CD4-positive, alpha-beta memory T cell (primary cell): ENCODE data around the gene FBXL14. TPM values are rescaled to one million over a fixed set of nuclear protein-coding genes. Genes with fewer than 3 reads are reported as not detected.

Source experiments
- CTCF ChIA-PET: fragments of 350-600 bp; sonication (Branson Sonifier 250); formaldehyde crosslinking; loops from one replicate; lab custom pipeline; 2021; ENCODE audit warnings: inconsistent platforms; ENCODE audit not compliant: partially characterized antibody; lab: Charles Lee
- POLR2A ChIA-PET: fragments of 350-600 bp; sonication (Branson Sonifier 250); formaldehyde crosslinking; loops from one replicate; lab custom pipeline; 2021; ENCODE audit not compliant: partially characterized antibody; lab: Charles Lee
- DNase-seq, 5 donors: peaks; one replicate each; pipeline versions ENCODE4 v3.0.0 to v3.0.0-alpha.2; 2020 to 2022; ENCODE audit warnings: mixed read lengths in 1 of 5
- H3K27ac ChIP-seq: one replicate; pipeline ENCODE4 v1.7.0; 2013; ENCODE audit warnings: low read depth, low read length
- H3K27me3 ChIP-seq: 2 replicates; pipeline ENCODE4 v1.7.0; 2013; ENCODE audit warnings: mild to moderate bottlenecking, low read length, moderate library complexity; ENCODE audit not compliant: insufficient read depth
- H3K36me3 ChIP-seq: 2 replicates; pipeline ENCODE4 v1.7.0; 2013; ENCODE audit warnings: mild to moderate bottlenecking, low read length, moderate library complexity; ENCODE audit not compliant: insufficient read depth
- H3K4me1 ChIP-seq: 2 replicates; pipeline ENCODE4 v1.7.0; 2013; ENCODE audit warnings: mild to moderate bottlenecking, low read length, moderate library complexity; ENCODE audit not compliant: insufficient read depth
- H3K4me3 ChIP-seq, 2 donors: one replicate each; pipeline ENCODE4 v1.7.0; 2013; ENCODE audit warnings: low read length in 2 of 2, mild to moderate bottlenecking in 1 of 2
- H3K9me3 ChIP-seq, 2 donors: one replicate each; pipeline ENCODE4 v1.7.0; 2013; ENCODE audit warnings: low read length in 2 of 2, control low read depth in 1 of 2; ENCODE audit not compliant: control insufficient read depth in 1 of 2
- H3K27ac Mint-ChIP-seq, 7 donors: one replicate each; pipeline ENCODE4 v1.8.0; 2020 to 2021; ENCODE audit warnings: mixed read lengths in 7 of 7, mild to moderate bottlenecking in 6 of 7, inconsistent platforms in 3 of 7, moderate library complexity in 3 of 7
- H3K27me3 Mint-ChIP-seq, 2 donors: one replicate each; pipeline ENCODE4 v1.8.0; 2020 to 2021; ENCODE audit warnings: mixed read lengths in 2 of 2
- H3K36me3 Mint-ChIP-seq, 2 donors: one replicate each; pipeline ENCODE4 v1.8.0; 2020 to 2021; ENCODE audit warnings: mixed read lengths in 2 of 2, inconsistent platforms in 1 of 2, mild to moderate bottlenecking in 1 of 2
- H3K4me1 Mint-ChIP-seq, 4 donors: one replicate each; pipeline ENCODE4 v1.8.0; 2020 to 2021; ENCODE audit warnings: mixed read lengths in 4 of 4, mild to moderate bottlenecking in 1 of 4
- H3K4me3 Mint-ChIP-seq, 8 donors: one replicate each; pipeline ENCODE4 v1.8.0; 2020 to 2021; ENCODE audit warnings: mixed read lengths in 8 of 8, mild to moderate bottlenecking in 7 of 8, moderate library complexity in 6 of 8, inconsistent platforms in 3 of 8
- H3K9me3 Mint-ChIP-seq, 8 donors: one replicate each; pipeline ENCODE4 v1.8.0; 2020 to 2021; ENCODE audit warnings: mixed read lengths in 8 of 8, mild to moderate bottlenecking in 5 of 8, inconsistent platforms in 3 of 8, moderate library complexity in 1 of 8
- intact Hi-C: fragments of 100-400 bp; cut with micrococcal nuclease; formaldehyde crosslinking; loops from one replicate; pipeline ENCODE4 v1.15.1; 2023
- polyA plus RNA-seq, 2 donors: library from polyadenylated mRNA; unstranded; fragments of 300-500 nt; fragmentation: Illumina TruSeq; gene quantifications; one replicate each; pipeline ENCODE4 v1.2.3, GENCODE V29; 2021
- total RNA-seq, 2 experiments: library from RNA; stranded (reverse); gene quantifications; one replicate each; pipeline ENCODE4 v1.2.3, GENCODE V29; 2021

The FBXL14 gene
- total and polyA plus RNA-seq, 4 experiments from 2014 or later, result 14.6 to 43.4 (median 35.4) TPM

GRCh38 chr12:1523558-1524050 is 70.8 kb downstream of the FBXL14 start:
- H3K36me3 Mint-ChIP-seq, result no peaks in the 10 kb centered on the region
- Histone ChIP-seq H3K27ac (no peak overlapping the region), H3K9me3 (no peaks in the 10 kb centered on the region), H3K27me3 (peaks cover 4% of the 10 kb centered on the region), H3K36me3 (no peaks in the 10 kb centered on the region), H3K4me3 (no peak overlapping the region), H3K4me1 (no peaks in the 10 kb centered on the region)
- no peak overlapping the region for H3K4me3 Mint-ChIP-seq
- peaks cover 34 to 39% of the 10 kb centered on the region in 2 donors for H3K27me3 Mint-ChIP-seq
- ChIA-PET CTCF (interaction anchor here (1.5 kb wide), 1 partner anchor 405 kb away, joined by 4 read pairs; no protein-coding TSS in a partner anchor), POLR2A (no interaction called here)
- DNase-seq, result no peak
- intact Hi-C loops, result no loop called here
- H3K9me3 Mint-ChIP-seq, result no peaks in the 10 kb centered on the region
- no peaks in the 10 kb centered on the region for H3K4me1 Mint-ChIP-seq
- no peak overlapping the region for H3K27ac Mint-ChIP-seq

GRCh38 chr12:1523046-1523445 is 71.3 kb downstream of the FBXL14 start:
- Histone ChIP-seq H3K4me1 (no peaks in the 10 kb centered on the region), H3K4me3 (no peak overlapping the region), H3K27me3 (peaks cover 4% of the 10 kb centered on the region), H3K9me3 (no peaks in the 10 kb centered on the region), H3K27ac (no peak overlapping the region), H3K36me3 (no peaks in the 10 kb centered on the region)
- no peak overlapping the region for H3K4me3 Mint-ChIP-seq
- no peaks in the 10 kb centered on the region for H3K36me3 Mint-ChIP-seq
- ChIA-PET CTCF (no interaction called here), POLR2A (no interaction called here)
- H3K27ac Mint-ChIP-seq, result no peak overlapping the region
- H3K4me1 Mint-ChIP-seq, result no peaks in the 10 kb centered on the region
- H3K27me3 Mint-ChIP-seq, result peaks cover 30 to 35% of the 10 kb centered on the region in 2 donors
- H3K9me3 Mint-ChIP-seq, result no peaks in the 10 kb centered on the region
- intact Hi-C loops, result no loop called here
- DNase-seq, result no peak

- H3K36me3 ChIP-seq, result no peaks in the 10 kb centered on the region
- ChIA-PET CTCF (interaction anchor here (1.2 kb wide), 1 partner anchor 13 kb away, joined by 3 read pairs; no protein-coding TSS in a partner anchor), POLR2A (no interaction called here)
- no peak for DNase-seq
- H3K27me3 ChIP-seq, result peaks cover 4% of the 10 kb centered on the region
- no peak overlapping the region for H3K4me3 ChIP-seq
- no peaks in the 10 kb centered on the region for H3K4me1 ChIP-seq
- Mint-ChIP-seq H3K27ac (no peak overlapping the region), H3K27me3 (peaks cover 14 to 15% of the 10 kb centered on the region in 2 donors), H3K4me3 (no peak overlapping the region), H3K36me3 (no peaks in the 10 kb centered on the region), H3K9me3 (peaks cover 0 to 17% (median 3%) of the 10 kb centered on the region in 8 donors), H3K4me1 (no peaks in the 10 kb centered on the region)
- H3K27ac ChIP-seq, result no peak overlapping the region
- H3K9me3 ChIP-seq, result no peaks in the 10 kb centered on the region
- intact Hi-C loops, result no loop called here
Observed at GRCh38 chr12:1519642-1520041, 74.7 kb downstream of the FBXL14 start.

GRCh38 chr12:1518591-1519516 is 75.5 kb downstream of the FBXL14 start:
- H3K27ac Mint-ChIP-seq, result peak overlapping the region in 1 of 7 donors; percentile 2
- H3K4me1 Mint-ChIP-seq, result no peaks in the 10 kb centered on the region
- H3K27me3 ChIP-seq, result no peaks in the 10 kb centered on the region
- no peak overlapping the region for H3K4me3 ChIP-seq
- ChIA-PET CTCF (interaction anchor here (1.2 kb wide), 1 partner anchor 14 kb away, joined by 3 read pairs; no protein-coding TSS in a partner anchor), POLR2A (no interaction called here)
- no peak overlapping the region for H3K4me3 Mint-ChIP-seq
- H3K9me3 Mint-ChIP-seq, result peaks cover 0 to 17% (median 3%) of the 10 kb centered on the region in 8 donors
- H3K27me3 Mint-ChIP-seq, result peaks cover 11 to 12% of the 10 kb centered on the region in 2 donors
- H3K27ac ChIP-seq, result no peak overlapping the region
- H3K4me1 ChIP-seq, result no peaks in the 10 kb centered on the region
- intact Hi-C loops, result no loop called here
- no peaks in the 10 kb centered on the region for H3K9me3 ChIP-seq
- no peaks in the 10 kb centered on the region for H3K36me3 Mint-ChIP-seq
- no peak for DNase-seq
- H3K36me3 ChIP-seq, result no peaks in the 10 kb centered on the region

- POLR2A ChIA-PET, result no interaction called here
- no peaks in the 10 kb centered on the region for H3K36me3 ChIP-seq
- H3K27ac ChIP-seq, result no peak overlapping the region
- no peaks in the 10 kb centered on the region for H3K27me3 ChIP-seq
- no peak for DNase-seq
- peaks cover 8 to 9% of the 10 kb centered on the region in 2 donors for H3K27me3 Mint-ChIP-seq
- CTCF ChIA-PET, result no interaction called here
- H3K9me3 Mint-ChIP-seq, result peaks cover 0 to 17% (median 3%) of the 10 kb centered on the region in 8 donors
- intact Hi-C loops, result no loop called here
- no peaks in the 10 kb centered on the region for H3K9me3 ChIP-seq
- no peaks in the 10 kb centered on the region for H3K4me1 ChIP-seq
- no peaks in the 10 kb centered on the region for H3K36me3 Mint-ChIP-seq
- H3K4me1 Mint-ChIP-seq, result no peaks in the 10 kb centered on the region
- no peak overlapping the region for H3K4me3 ChIP-seq
- H3K4me3 Mint-ChIP-seq, result no peak overlapping the region
- no peak overlapping the region for H3K27ac Mint-ChIP-seq
Observed at GRCh38 chr12:1517734-1518525, 76.5 kb downstream of the FBXL14 start.

GRCh38 chr12:1517007-1517406 is 77.4 kb downstream of the FBXL14 start:
- H3K4me1 Mint-ChIP-seq, result no peaks in the 10 kb centered on the region
- H3K27ac Mint-ChIP-seq, result no peak overlapping the region
- Histone ChIP-seq H3K4me3 (no peak overlapping the region), H3K27ac (no peak overlapping the region), H3K9me3 (no peaks in the 10 kb centered on the region), H3K27me3 (no peaks in the 10 kb centered on the region), H3K36me3 (no peaks in the 10 kb centered on the region), H3K4me1 (no peaks in the 10 kb centered on the region)
- intact Hi-C loops, result no loop called here
- ChIA-PET POLR2A (no interaction called here), CTCF (no interaction called here)
- no peak overlapping the region for H3K4me3 Mint-ChIP-seq
- no peaks in the 10 kb centered on the region for H3K36me3 Mint-ChIP-seq
- peaks cover 0 to 17% (median 3%) of the 10 kb centered on the region in 8 donors for H3K9me3 Mint-ChIP-seq
- peaks cover 7 to 8% of the 10 kb centered on the region in 2 donors for H3K27me3 Mint-ChIP-seq
- no peak for DNase-seq
